Psoas muscle (tissue), 8 donors: ENCODE results near the gene ADARB1. TPM values are rescaled to one million over a fixed set of nuclear protein-coding genes. Genes with fewer than 3 reads are reported as not detected.
A peak's percentile ranks its signal among the peaks of the same experiment; 100 is the strongest.

ENCODE experiments used
- ATAC-seq, 4 donors: fragments of 200-7000 bp; cut with Tn5 transposase; one replicate each; pipeline ENCODE4 v1.9.1; 2020; ENCODE audit warnings: moderate library complexity in 3 of 4, mild to moderate bottlenecking in 2 of 4
- DNase-seq, 2 donors: peaks; one replicate each; pipeline ENCODE4 v3.0.0-alpha.2; 2020
- H3K27ac ChIP-seq: fragments of 200-600 bp; one replicate; pipeline ENCODE4 v1.8.0; 2022
- H3K27me3 ChIP-seq, 3 donors: fragments of 200-600 bp in 1 of 3; one replicate each; pipeline versions ENCODE4 v1.6.1 to v1.8.0; 2013 to 2022; ENCODE audit warnings: low read length in 2 of 3, mild to moderate bottlenecking in 2 of 3, moderate library complexity in 1 of 3; ENCODE audit not compliant: insufficient read depth in 3 of 3
- H3K36me3 ChIP-seq, 2 donors: fragments of 200-600 bp in 1 of 2; one replicate each; pipeline versions ENCODE4 v1.6.1 to v1.8.0; 2013 to 2022; ENCODE audit warnings: low read depth in 1 of 2, mild to moderate bottlenecking in 1 of 2, moderate library complexity in 1 of 2; ENCODE audit not compliant: insufficient read depth in 1 of 2
- H3K4me1 ChIP-seq: fragments of 200-600 bp; one replicate; pipeline ENCODE4 v1.8.0; 2022
- H3K4me3 ChIP-seq: fragments of 200-600 bp; one replicate; pipeline ENCODE4 v1.8.0; 2022; ENCODE audit warnings: mild to moderate bottlenecking
- H3K9me3 ChIP-seq: fragments of 200-600 bp; one replicate; pipeline ENCODE4 v1.8.0; 2022
- WGBS, 3 donors: extraction: QIAGEN DNeasy Blood & Tissue Kit; methylation state at CpG; one replicate each; pipeline versions ENCODE4 v1.1.6 to v1.1.7; 2013; 5-methylcytosine and 5-hydroxymethylcytosine counted together
- intact Hi-C, 2 donors: fragments of 100-400 bp; cut with DNase I; formaldehyde crosslinking; loops; one replicate each; pipeline versions ENCODE4 v1.11.0 to v1.14.2; 2022
- polyA plus RNA-seq, 3 donors: library from polyadenylated mRNA; stranded (reverse); fragments of 200-250 nt; gene quantifications; one replicate each; pipeline ENCODE4 v1.2.3, GENCODE V29; 2013
- total RNA-seq, 4 donors: library from RNA; stranded (reverse); fragmentation: NEBNext Ultra II Directional in 2 of 4; extraction: Animal tissue kit (Norgen Biotek cat#: 25700) in 2 of 4; gene quantifications; one replicate each; pipeline versions ENCODE4 v1.2.1 to v1.2.4, GENCODE V29; 2021 to 2023
- TF ChIP-seq, protein P1 (sequence below): fragments of 200-600 bp; IDR thresholded peaks from one replicate; pipeline ENCODE4 v1.8.0; 2022; ENCODE audit warnings: antibody characterized with exemption
- donor health status: healthy with polysubstance abuse.
- donor health status: DM: no; HTN: no; CAD: no; lungs with moderate emphysema.
- donor health status: Bipolar disorder and iron deficiency.
- donor health status: healthy.
- donor health status: DM: yes; HTN: yes; CAD: no.
- donor health status: DM: no; HTN: no; CAD: no.
- donor health status: DM: no; HTN: no; CAD: no.
- donor health status: DM: yes; HTN: yes; CAD: no.

Gene ADARB1
- total and polyA plus RNA-seq, 7 donors, result 3.8 to 22.7 (median 6.9) TPM

- DNase-seq (no peak), ATAC-seq (no peak)
- Histone ChIP-seq H3K27ac (no peak overlapping the region), H3K4me1 (no peaks in the 10 kb centered on the region), H3K9me3 (no peaks in the 10 kb centered on the region), H3K4me3 (no peak overlapping the region), H3K36me3 (peaks cover 3 to 48% of the 10 kb centered on the region in 2 donors), H3K27me3 (no peaks in the 10 kb centered on the region)
- TF ChIP-seq, protein P1, sequence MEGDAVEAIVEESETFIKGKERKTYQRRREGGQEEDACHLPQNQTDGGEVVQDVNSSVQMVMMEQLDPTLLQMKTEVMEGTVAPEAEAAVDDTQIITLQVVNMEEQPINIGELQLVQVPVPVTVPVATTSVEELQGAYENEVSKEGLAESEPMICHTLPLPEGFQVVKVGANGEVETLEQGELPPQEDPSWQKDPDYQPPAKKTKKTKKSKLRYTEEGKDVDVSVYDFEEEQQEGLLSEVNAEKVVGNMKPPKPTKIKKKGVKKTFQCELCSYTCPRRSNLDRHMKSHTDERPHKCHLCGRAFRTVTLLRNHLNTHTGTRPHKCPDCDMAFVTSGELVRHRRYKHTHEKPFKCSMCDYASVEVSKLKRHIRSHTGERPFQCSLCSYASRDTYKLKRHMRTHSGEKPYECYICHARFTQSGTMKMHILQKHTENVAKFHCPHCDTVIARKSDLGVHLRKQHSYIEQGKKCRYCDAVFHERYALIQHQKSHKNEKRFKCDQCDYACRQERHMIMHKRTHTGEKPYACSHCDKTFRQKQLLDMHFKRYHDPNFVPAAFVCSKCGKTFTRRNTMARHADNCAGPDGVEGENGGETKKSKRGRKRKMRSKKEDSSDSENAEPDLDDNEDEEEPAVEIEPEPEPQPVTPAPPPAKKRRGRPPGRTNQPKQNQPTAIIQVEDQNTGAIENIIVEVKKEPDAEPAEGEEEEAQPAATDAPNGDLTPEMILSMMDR, result no peak
- 85 to 87% (median 86%) methylated on average over 8 of the region's 8 CpGs for WGBS, 3 donors
- intact Hi-C loops, result no loop called here
Observed at GRCh38 chr21:45203983-45204382, 129.6 kb downstream of the ADARB1 start.

DNA sequence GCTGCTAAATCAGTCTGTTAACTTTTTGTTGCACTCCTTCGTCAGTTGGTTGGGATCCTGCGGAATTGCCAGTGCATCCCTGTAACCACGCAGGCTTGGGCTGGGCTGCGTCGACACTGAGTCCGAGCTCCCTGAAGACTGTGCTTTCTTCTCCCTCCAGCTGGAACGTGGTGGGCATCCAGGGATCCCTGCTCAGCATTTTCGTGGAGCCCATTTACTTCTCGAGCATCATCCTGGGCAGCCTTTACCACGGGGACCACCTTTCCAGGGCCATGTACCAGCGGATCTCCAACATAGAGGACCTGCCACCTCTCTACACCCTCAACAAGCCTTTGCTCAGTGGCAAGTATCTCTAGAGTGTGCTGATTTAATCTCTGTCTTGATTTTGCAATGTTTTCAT is 130.0 kb downstream of the ADARB1 start:
- no peaks in the 10 kb centered on the region for H3K4me1 ChIP-seq
- 83 to 94% (median 84%) methylated on average over 11 of the region's 11 CpGs for WGBS, 3 donors
- H3K27ac ChIP-seq, result no peak overlapping the region
- H3K27me3 ChIP-seq, result no peaks in the 10 kb centered on the region
- no peak for DNase-seq
- ATAC-seq, result no peak
- H3K9me3 ChIP-seq, result no peaks in the 10 kb centered on the region
- no peak overlapping the region for H3K4me3 ChIP-seq
- peaks cover 3 to 48% of the 10 kb centered on the region in 2 donors for H3K36me3 ChIP-seq
- TF ChIP-seq, protein P1, result no peak
- intact Hi-C loops, result no loop called here

DNA sequence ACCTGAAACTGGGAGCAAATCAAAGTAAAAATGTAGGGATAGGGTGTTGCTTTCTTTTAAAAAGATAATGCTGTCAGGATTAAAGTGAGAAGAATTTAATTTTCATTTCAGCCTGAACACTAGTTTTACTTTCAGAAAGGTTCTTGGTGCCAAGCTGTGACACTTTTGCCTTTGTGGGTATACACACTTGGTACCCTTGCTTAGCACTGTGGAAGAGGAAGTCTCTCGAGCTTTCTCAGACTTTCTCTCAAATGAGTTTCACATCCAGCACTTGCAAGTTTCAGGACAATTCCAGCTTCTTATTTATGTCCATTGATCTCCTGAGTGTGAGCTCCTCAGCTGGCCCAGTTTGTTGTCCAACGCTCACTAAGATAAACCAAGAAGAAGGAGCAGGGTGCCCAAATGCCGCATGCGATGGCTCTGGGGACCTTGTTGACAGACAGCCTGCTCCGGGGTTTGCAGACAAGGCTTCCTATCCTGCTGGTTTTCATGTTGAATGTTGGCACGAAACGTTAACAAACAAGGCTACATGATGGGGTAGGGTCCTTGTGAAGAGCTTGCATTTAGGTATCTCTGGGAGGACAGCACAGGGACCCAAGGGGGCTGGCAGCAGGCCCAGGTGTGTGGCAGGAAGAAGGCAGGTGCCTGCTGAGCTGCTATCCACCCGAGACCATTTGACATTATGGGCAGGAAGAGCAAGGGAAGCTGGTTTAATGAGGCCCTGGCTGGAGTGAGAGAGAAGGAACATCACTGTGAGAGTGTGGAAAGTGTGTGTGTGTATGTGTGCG is 133.7 kb downstream of the ADARB1 start:
- DNase-seq (no peak), ATAC-seq (peak in 1 of 4 donors; percentile 31)
- Histone ChIP-seq H3K4me3 (no peak overlapping the region), H3K27ac (no peak overlapping the region), H3K9me3 (no peaks in the 10 kb centered on the region), H3K36me3 (peaks cover 3 to 78% of the 10 kb centered on the region in 2 donors), H3K4me1 (no peaks in the 10 kb centered on the region), H3K27me3 (no peaks in the 10 kb centered on the region)
- 80 to 88% (median 84%) methylated on average over 9 of the region's 9 CpGs for WGBS, 3 donors
- intact Hi-C loops, result no loop called here
- TF ChIP-seq, protein P1, result no peak

- Histone ChIP-seq H3K36me3 (peaks cover 3 to 76% of the 10 kb centered on the region in 2 donors), H3K4me1 (no peaks in the 10 kb centered on the region), H3K27ac (no peak overlapping the region), H3K9me3 (no peaks in the 10 kb centered on the region), H3K27me3 (no peaks in the 10 kb centered on the region), H3K4me3 (no peak overlapping the region)
- intact Hi-C loops, result no loop called here
- TF ChIP-seq, protein P1, result no peak
- WGBS, 3 donors, result 76 to 83% (median 81%) methylated on average over 6 of the region's 6 CpGs
- ATAC-seq, result peak in 1 of 4 donors; percentile 35
- DNase-seq, result no peak
Observed at GRCh38 chr21:45208627-45208951, 134.2 kb downstream of the ADARB1 start.

GRCh38 chr21:45209046-45209445 is 134.7 kb downstream of the ADARB1 start:
- Histone ChIP-seq H3K4me1 (no peaks in the 10 kb centered on the region), H3K9me3 (no peaks in the 10 kb centered on the region), H3K27me3 (no peaks in the 10 kb centered on the region), H3K4me3 (no peak overlapping the region), H3K27ac (no peak overlapping the region), H3K36me3 (peaks cover 3 to 71% of the 10 kb centered on the region in 2 donors)
- DNase-seq (no peak), ATAC-seq (no peak)
- TF ChIP-seq, protein P1, result no peak
- WGBS, 3 donors, result 68 to 81% (median 69%) methylated on average over 3 of the region's 3 CpGs
- intact Hi-C loops, result no loop called here
